ENCODE measurements around the gene CCL24.
"Not testable (repeated sequence)": the region's sequence is repeated elsewhere in the genome, so short reads cannot be mapped to it uniquely, and the experiment has no call there.

The CCL24 gene

GRCh38 chr7:75818472-75818871, 4.9 kb upstream of the CCL24 start:
- DNase-seq: no peak

- no peak for DNase-seq
These were observed 3.5 kb upstream of the CCL24 start for GRCh38 chr7:75817116-75817515.

- DNase-seq: no peak
These were observed 1.9 kb upstream of the CCL24 start for GRCh38 chr7:75815418-75816064.

- DNase-seq: no peak
These were observed 871 bp upstream of the CCL24 start for GRCh38 chr7:75814407-75814947.

- peak; percentile 49 for DNase-seq
These were observed 522 bp downstream of the CCL24 start for GRCh38 chr7:75813084-75813483.

- DNase-seq: no peak
These were observed 1.5 kb downstream of the CCL24 start for GRCh38 chr7:75811894-75812678.

- no peak for DNase-seq
These were observed 4.2 kb downstream of the CCL24 start for GRCh38 chr7:75809396-75809795.

GRCh38 chr7:75808106-75808505, 5.5 kb downstream of the CCL24 start:
- DNase-seq: no peak

GRCh38 chr7:75807452-75807851, 6.2 kb downstream of the CCL24 start:
- no peak for DNase-seq

- no peak for DNase-seq
These were observed 6.9 kb downstream of the CCL24 start for GRCh38 chr7:75806560-75807307.

GRCh38 chr7:75804705-75805104, 8.9 kb downstream of the CCL24 start:
- DNase-seq: no peak

GRCh38 chr7:75804004-75804403, 9.6 kb downstream of the CCL24 start:
- no peak for DNase-seq

GRCh38 chr7:75802552-75802821, 11.1 kb downstream of the CCL24 start:
- no peak for DNase-seq

GRCh38 chr7:75798770-75799169, 14.8 kb downstream of the CCL24 start:
- no peak for DNase-seq

GRCh38 chr7:75796420-75796819, 17.2 kb downstream of the CCL24 start:
- DNase-seq: no peak

- DNase-seq: no peak
These were observed 17.7 kb downstream of the CCL24 start for GRCh38 chr7:75795831-75796285.

GRCh38 chr7:75793676-75794075, 19.9 kb downstream of the CCL24 start:
- DNase-seq: no peak

GRCh38 chr7:75792567-75792966, 21.0 kb downstream of the CCL24 start:
- not testable (repeated sequence) for DNase-seq

GRCh38 chr7:75789361-75789924, 24.2 kb downstream of the CCL24 start:
- DNase-seq: no peak

- not testable (repeated sequence) for DNase-seq
These were observed 25.3 kb downstream of the CCL24 start for GRCh38 chr7:75788154-75788847.

GRCh38 chr7:75783058-75783457, 30.5 kb downstream of the CCL24 start:
- DNase-seq: not testable (repeated sequence)

GRCh38 chr7:75780647-75781273, 32.8 kb downstream of the CCL24 start:
- not testable (repeated sequence) for DNase-seq

All from NCI-H226 (cell line).